Psoas muscle (tissue), 8 donors: ENCODE data around the gene TNIK. TPM values are rescaled to one million over a fixed set of nuclear protein-coding genes. Genes with fewer than 3 reads are reported as not detected.

Experiments
- ATAC-seq, 4 donors: fragments of 200-7000 bp; cut with Tn5 transposase; one replicate each; pipeline ENCODE4 v1.9.1; 2020; ENCODE audit warnings: moderate library complexity in 3 of 4, mild to moderate bottlenecking in 2 of 4
- DNase-seq, 2 donors: peaks; one replicate each; pipeline ENCODE4 v3.0.0-alpha.2; 2020
- H3K27ac ChIP-seq: fragments of 200-600 bp; one replicate; pipeline ENCODE4 v1.8.0; 2022
- H3K27me3 ChIP-seq, 3 donors: fragments of 200-600 bp in 1 of 3; one replicate each; pipeline versions ENCODE4 v1.6.1 to v1.8.0; 2013 to 2022; ENCODE audit warnings: low read length in 2 of 3, mild to moderate bottlenecking in 2 of 3, moderate library complexity in 1 of 3; ENCODE audit not compliant: insufficient read depth in 3 of 3
- H3K36me3 ChIP-seq, 2 donors: fragments of 200-600 bp in 1 of 2; one replicate each; pipeline versions ENCODE4 v1.6.1 to v1.8.0; 2013 to 2022; ENCODE audit warnings: low read depth in 1 of 2, mild to moderate bottlenecking in 1 of 2, moderate library complexity in 1 of 2; ENCODE audit not compliant: insufficient read depth in 1 of 2
- H3K4me1 ChIP-seq: fragments of 200-600 bp; one replicate; pipeline ENCODE4 v1.8.0; 2022
- H3K4me3 ChIP-seq: fragments of 200-600 bp; one replicate; pipeline ENCODE4 v1.8.0; 2022; ENCODE audit warnings: mild to moderate bottlenecking
- H3K9me3 ChIP-seq: fragments of 200-600 bp; one replicate; pipeline ENCODE4 v1.8.0; 2022
- WGBS, 3 donors: extraction: QIAGEN DNeasy Blood & Tissue Kit; methylation state at CpG; one replicate each; pipeline versions ENCODE4 v1.1.6 to v1.1.7; 2013; 5-methylcytosine and 5-hydroxymethylcytosine counted together
- intact Hi-C, 2 donors: fragments of 100-400 bp; cut with DNase I; formaldehyde crosslinking; loops; one replicate each; pipeline versions ENCODE4 v1.11.0 to v1.14.2; 2022
- polyA plus RNA-seq, 3 donors: library from polyadenylated mRNA; stranded (reverse); fragments of 200-250 nt; gene quantifications; one replicate each; pipeline ENCODE4 v1.2.3, GENCODE V29; 2013
- total RNA-seq, 4 donors: library from RNA; stranded (reverse); fragmentation: NEBNext Ultra II Directional in 2 of 4; extraction: Animal tissue kit (Norgen Biotek cat#: 25700) in 2 of 4; gene quantifications; one replicate each; pipeline versions ENCODE4 v1.2.1 to v1.2.4, GENCODE V29; 2021 to 2023
- TF ChIP-seq, protein P1 (sequence below): fragments of 200-600 bp; IDR thresholded peaks from one replicate; pipeline ENCODE4 v1.8.0; 2022; ENCODE audit warnings: antibody characterized with exemption
- donor health status: healthy with polysubstance abuse.
- donor health status: DM: no; HTN: no; CAD: no; lungs with moderate emphysema.
- donor health status: Bipolar disorder and iron deficiency.
- donor health status: healthy.
- donor health status: DM: yes; HTN: yes; CAD: no.
- donor health status: DM: no; HTN: no; CAD: no.
- donor health status: DM: no; HTN: no; CAD: no.
- donor health status: DM: yes; HTN: yes; CAD: no.

TNIK gene
- total and polyA plus RNA-seq, 7 donors = 9.9 to 32.4 (median 12.5) TPM

DNA sequence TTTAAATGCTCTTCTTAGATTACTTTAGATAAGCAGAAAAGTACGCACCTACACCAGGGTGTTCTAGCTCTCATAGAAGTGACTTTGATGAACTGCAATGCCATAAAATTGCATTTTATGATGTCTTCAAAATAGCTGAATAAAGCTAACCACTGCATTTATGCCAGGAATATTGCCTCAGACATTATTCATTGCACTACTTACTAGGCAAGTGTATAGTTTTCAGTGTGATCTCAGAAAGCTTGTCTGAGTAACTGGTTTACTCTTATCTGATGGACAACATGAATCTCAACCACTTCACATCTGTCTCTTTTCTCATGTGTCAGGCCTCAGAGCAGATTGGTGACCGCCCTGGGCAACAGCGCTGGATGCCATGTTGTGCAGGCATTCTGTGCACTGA lies 314.4 kb downstream of the TNIK start:
- H3K4me3 ChIP-seq = no peak overlapping the region
- H3K36me3 ChIP-seq = peaks cover 0 to 26% of the 10 kb centered on the region in 2 donors
- ATAC-seq (no peak), DNase-seq (no peak)
- 93 to 99% (median 95%) methylated on average over 3 of the region's 3 CpGs for WGBS, 3 donors
- H3K9me3 ChIP-seq = no peaks in the 10 kb centered on the region
- no peaks in the 10 kb centered on the region for H3K27me3 ChIP-seq
- intact Hi-C loops = no loop called here
- TF ChIP-seq, protein P1, sequence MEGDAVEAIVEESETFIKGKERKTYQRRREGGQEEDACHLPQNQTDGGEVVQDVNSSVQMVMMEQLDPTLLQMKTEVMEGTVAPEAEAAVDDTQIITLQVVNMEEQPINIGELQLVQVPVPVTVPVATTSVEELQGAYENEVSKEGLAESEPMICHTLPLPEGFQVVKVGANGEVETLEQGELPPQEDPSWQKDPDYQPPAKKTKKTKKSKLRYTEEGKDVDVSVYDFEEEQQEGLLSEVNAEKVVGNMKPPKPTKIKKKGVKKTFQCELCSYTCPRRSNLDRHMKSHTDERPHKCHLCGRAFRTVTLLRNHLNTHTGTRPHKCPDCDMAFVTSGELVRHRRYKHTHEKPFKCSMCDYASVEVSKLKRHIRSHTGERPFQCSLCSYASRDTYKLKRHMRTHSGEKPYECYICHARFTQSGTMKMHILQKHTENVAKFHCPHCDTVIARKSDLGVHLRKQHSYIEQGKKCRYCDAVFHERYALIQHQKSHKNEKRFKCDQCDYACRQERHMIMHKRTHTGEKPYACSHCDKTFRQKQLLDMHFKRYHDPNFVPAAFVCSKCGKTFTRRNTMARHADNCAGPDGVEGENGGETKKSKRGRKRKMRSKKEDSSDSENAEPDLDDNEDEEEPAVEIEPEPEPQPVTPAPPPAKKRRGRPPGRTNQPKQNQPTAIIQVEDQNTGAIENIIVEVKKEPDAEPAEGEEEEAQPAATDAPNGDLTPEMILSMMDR = no peak
- H3K4me1 ChIP-seq = no peaks in the 10 kb centered on the region
- no peak overlapping the region for H3K27ac ChIP-seq

DNA sequence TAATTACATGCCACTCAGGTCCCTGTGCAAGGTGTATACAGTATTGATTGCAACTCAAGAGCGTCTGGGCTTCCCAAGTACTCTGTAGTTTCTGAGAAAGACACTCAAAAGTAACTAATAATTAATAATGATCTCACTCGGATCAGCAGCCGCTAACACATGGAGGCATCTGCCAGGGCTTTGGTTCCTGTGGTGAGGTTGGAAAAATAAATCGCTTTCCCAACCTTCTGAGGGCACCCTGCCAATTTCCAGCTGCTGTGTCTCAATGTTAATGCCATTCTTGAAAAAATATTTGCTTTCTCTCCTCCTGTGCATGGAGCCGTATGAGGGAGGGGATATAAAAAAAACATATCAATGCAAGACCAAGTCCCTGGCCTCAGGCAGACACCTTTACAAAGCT lies 317.2 kb downstream of the TNIK start:
- Histone ChIP-seq H3K4me3 (no peak overlapping the region), H3K4me1 (no peaks in the 10 kb centered on the region), H3K36me3 (peaks cover 0 to 45% of the 10 kb centered on the region in 2 donors), H3K9me3 (no peaks in the 10 kb centered on the region), H3K27ac (no peak overlapping the region), H3K27me3 (no peaks in the 10 kb centered on the region)
- 28 to 32% (median 28%) methylated on average over 5 of the region's 5 CpGs for WGBS, 3 donors
- TF ChIP-seq, protein P1 = no peak
- DNase-seq (peak in 1 of 2 donors; percentile 16), ATAC-seq (peak; percentile 43 to 75 (median 55))
- intact Hi-C loops = no loop called here

DNA sequence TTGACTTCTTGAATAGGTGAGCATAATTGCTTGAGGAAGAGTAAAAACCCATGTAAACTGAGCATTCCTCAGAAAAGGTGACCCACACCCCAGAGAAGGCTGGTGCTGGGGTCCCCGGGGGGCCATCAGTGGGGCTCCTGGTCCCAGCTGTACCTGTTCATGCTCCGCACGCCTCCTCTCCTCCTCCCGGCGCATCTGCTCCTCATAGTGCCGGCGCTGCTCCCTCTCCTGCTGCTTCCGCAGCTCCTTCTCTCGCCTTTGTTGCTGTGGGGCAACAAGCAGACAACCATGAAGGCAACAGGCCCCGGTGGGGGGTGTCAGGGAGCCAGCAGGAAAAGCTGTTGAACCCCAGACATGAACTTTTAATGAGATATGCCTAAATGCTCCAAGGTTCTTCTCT lies 320.0 kb downstream of the TNIK start:
- Histone ChIP-seq H3K4me3 (no peak overlapping the region), H3K27ac (no peak overlapping the region), H3K27me3 (no peaks in the 10 kb centered on the region), H3K36me3 (peaks cover 0 to 37% of the 10 kb centered on the region in 2 donors), H3K4me1 (no peaks in the 10 kb centered on the region), H3K9me3 (no peaks in the 10 kb centered on the region)
- WGBS, 3 donors = 92 to 99% (median 94%) methylated on average over 10 of the region's 10 CpGs
- no peak for DNase-seq
- TF ChIP-seq, protein P1 = no peak
- intact Hi-C loops = no loop called here
- ATAC-seq = no peak

DNA sequence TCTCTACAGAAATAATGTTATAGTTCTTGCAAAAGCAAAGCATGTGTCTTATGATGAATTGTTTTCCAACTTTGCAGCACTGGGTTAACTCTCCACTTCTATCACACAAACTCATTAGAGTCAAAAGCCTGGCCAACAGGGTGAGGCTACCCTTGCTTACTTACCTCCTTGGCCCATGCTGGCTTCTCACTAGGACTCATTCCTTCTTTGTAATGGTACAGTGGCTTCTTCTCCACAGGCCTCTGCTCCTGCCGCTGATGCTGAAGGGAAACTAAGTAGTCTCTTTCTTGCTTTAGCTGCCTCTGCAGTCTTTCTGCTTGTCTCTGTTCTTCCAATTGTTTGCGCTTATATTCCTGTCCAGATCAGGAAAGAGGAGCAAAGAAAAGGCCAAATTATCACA lies 322.2 kb downstream of the TNIK start:
- Histone ChIP-seq H3K27ac (no peak overlapping the region), H3K27me3 (no peaks in the 10 kb centered on the region), H3K36me3 (peaks cover 0 to 56% of the 10 kb centered on the region in 2 donors), H3K4me3 (no peak overlapping the region), H3K4me1 (no peaks in the 10 kb centered on the region), H3K9me3 (no peaks in the 10 kb centered on the region)
- no peak for ATAC-seq
- intact Hi-C loops = no loop called here
- 90 to 100% (median 98%) methylated on average over 2 of the region's 2 CpGs for WGBS, 3 donors
- DNase-seq = no peak
- TF ChIP-seq, protein P1 = no peak

DNA sequence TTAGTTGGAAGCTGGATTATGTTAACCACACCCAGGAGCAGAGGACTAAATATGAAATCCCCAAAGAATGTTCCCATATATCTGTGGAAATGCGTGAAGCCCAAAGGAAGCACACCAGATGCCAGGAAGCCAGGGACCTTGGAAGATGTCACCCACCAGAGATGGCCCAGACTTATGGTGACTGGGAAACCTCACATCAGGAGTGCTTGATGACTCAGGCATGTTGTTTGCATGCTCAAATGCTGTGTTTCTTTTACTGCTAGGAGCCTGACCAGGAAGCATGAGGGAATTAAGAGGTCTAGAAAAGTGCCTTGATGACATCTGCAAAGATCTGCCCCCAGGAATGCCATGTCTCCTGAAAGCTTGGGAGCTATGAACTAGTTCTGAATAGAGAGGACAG lies 324.7 kb downstream of the TNIK start:
- H3K27ac ChIP-seq = no peak overlapping the region
- WGBS, 3 donors = 82 to 89% (median 84%) methylated on average over 1 of the region's 1 CpG

More for the DNA sequence above, 324.7 kb downstream of the TNIK start:
- H3K9me3 ChIP-seq = no peaks in the 10 kb centered on the region
- H3K27me3 ChIP-seq = no peaks in the 10 kb centered on the region
- no peaks in the 10 kb centered on the region for H3K4me1 ChIP-seq
- intact Hi-C loops = no loop called here
- TF ChIP-seq, protein P1 = no peak
- no peak for ATAC-seq
- H3K4me3 ChIP-seq = no peak overlapping the region
- H3K36me3 ChIP-seq = peaks cover 0 to 51% of the 10 kb centered on the region in 2 donors
- no peak for DNase-seq
